Activated effector memory CD4-positive, alpha-beta T cell treated with anti-CD3 and anti-CD28 coated beads, Interleukin-2, amount 50 U/mL, for 16 hours (primary cell): ENCODE measurements around the gene DDR1.
"Not testable (repeated sequence)": the region's sequence is repeated elsewhere in the genome, so short reads cannot be mapped to it uniquely, and the experiment has no call there.

Experiments
- DNase-seq: peaks from one replicate; pipeline ENCODE4 v3.0.0-alpha.2; 2020

The DDR1 gene

DNA sequence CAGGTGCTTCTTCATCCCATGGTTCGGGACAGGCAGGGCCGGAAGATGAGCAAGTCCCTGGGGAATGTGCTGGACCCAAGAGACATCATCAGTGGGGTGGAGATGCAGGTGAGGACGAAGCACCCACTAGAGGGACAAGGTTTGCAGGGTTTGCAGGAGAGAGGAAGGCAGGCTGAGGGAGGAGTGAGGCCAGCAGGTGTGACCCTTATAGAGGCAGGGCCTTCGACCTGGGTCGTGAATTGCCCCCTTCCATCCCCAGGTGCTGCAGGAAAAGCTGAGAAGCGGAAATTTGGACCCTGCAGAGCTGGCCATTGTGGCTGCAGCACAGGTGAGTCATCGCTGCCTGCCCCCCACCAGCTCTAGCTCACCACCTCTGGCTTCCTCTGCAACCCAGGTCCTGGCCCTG, 38.1 kb downstream of the DDR1 start:
- no peak for DNase-seq

GRCh38 chr6:30924040-30924627, 39.8 kb downstream of the DDR1 start:
- DNase-seq, result not testable (repeated sequence)

- no peak for DNase-seq
These were observed 42.3 kb downstream of the DDR1 start for GRCh38 chr6:30926644-30927043.

DNA sequence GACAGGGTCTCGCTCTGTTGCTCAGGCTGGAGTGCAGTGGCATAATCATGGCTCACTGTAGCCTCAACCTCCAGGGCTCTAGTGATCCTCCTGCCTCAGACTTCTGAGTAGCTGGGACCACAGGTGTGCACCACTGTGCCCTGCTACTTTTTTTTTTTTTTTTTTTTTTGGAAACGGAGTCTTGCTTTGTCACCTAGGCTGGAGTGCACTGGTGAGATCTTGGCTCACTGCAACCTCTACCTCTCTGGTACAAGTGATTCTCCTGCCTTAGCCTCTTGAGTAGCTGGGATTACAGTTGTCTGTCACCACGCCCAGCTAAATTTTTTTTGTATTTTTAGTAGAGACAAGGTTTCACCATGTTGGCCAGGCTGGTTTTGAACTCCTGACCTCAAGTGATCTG, 42.8 kb downstream of the DDR1 start:
- DNase-seq, result not testable (repeated sequence)

- DNase-seq, result no peak
These were observed 44.4 kb downstream of the DDR1 start for GRCh38 chr6:30928677-30929076.

- no peak for DNase-seq
These were observed 46.2 kb downstream of the DDR1 start for GRCh38 chr6:30930506-30930905.

DNA sequence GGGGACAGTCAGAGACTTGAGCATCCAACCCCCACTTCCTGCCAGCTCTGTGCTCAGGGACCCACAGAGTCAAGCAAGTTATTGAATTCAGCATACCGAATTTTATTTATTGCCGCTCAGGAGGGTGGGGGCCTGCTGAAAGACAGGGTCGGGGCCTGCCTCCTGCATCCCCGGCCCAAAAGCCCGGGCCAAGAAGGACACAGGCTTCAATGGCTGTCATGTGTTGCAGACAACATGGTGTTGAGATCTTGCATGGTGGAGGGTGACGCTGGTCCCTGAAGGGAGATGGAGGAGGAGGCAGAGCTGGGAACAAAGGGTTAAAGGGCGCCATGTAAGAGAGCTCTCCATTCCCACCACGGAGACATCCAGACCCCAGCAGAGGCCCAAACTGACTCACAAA, 47.0 kb downstream of the DDR1 start:
- DNase-seq, result no peak

GRCh38 chr6:30931969-30932645, 47.8 kb downstream of the DDR1 start, which contains the start of gene SFTA2:
Gene SFTA2, minus strand, starts transcription at chr6:30932170. Its CDS starts 74 bp downstream, at chr6:30932096.
- no peak for DNase-seq

GRCh38 chr6:30932665-30933365, 48.5 kb downstream of the DDR1 start:
- no peak for DNase-seq

DNA sequence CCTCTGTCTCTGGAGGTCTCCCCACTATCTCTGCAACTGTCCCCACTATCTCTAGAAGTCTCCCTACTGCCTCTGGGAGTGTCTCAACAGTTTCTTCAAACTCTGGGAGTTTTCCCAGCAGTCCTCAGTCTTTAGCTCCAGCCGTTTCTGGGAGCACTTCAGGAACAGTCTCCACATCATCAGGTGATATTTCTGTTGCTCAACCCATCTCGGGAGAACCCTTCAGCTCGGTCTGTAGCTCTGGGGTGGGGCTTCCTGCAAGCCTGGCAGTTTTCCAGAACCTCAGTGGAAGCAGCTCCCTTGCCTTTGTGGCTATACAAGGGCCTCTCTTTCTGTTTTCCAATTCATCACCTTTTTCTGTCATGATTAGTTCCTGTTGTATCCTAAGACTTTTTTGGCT, 50.7 kb downstream of the DDR1 start:
- DNase-seq, result no peak

DNA sequence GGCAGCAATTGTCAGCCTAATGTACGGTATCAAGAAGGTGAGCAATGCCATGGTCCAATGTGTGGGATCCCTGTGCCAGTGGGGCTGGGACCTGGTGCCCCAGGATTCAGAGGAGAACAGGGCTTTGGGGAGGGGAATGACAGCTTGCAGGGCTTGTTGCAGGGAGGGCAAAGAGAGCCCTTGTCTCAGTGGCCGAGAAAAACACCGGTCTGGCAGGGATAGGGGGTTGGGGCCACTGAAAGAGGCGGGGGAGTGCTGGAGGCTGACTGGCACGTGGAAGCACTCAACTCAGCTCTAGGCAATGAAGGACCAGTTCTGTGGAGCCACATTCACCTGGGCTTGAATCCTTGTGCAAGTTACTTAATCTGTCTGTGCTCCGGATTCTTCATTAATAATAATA, 52.9 kb downstream of the DDR1 start:
- DNase-seq, result no peak

- DNase-seq, result no peak
These were observed 54.4 kb downstream of the DDR1 start for GRCh38 chr6:30938730-30939129.

GRCh38 chr6:30939473-30939872, 55.2 kb downstream of the DDR1 start:
- DNase-seq, result no peak

DNA sequence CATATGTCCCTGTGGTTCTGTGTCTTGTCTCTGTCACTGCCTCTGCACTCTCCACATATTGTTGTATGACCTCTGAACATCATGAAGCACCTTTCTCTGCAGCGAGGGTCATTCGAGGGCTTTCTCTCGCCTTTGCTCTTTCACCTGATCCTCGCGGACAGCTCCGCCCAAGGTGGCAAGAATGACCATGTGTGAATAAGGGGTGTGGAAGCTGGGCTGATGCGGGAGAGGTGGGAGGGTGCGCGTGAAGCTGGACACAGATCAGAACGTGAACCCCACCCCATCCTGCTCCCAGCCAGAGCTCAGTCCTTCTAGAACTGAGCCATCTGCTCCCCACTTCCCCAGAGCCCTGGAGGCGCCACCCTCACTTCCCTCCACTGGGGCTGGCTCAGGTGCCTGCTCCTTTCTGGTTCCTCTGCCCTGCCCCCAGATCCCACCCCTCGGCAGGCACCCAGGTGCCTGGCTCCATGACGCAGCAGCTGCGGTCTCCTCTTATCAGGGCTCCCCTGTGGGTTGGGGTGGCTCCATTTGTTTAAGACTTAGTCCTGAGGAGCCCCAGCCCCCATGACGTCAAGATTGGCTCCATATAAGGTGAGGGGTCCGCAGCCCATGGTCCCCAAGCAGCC, 56.2 kb downstream of the DDR1 start, which contains the start of gene MUCL3:
MUCL3 (plus strand) TSS at position 613 of the 626 bp plus-strand sequence. CDS start 27 bp downstream, outside the sequence.
- DNase-seq, result no peak

DNA sequence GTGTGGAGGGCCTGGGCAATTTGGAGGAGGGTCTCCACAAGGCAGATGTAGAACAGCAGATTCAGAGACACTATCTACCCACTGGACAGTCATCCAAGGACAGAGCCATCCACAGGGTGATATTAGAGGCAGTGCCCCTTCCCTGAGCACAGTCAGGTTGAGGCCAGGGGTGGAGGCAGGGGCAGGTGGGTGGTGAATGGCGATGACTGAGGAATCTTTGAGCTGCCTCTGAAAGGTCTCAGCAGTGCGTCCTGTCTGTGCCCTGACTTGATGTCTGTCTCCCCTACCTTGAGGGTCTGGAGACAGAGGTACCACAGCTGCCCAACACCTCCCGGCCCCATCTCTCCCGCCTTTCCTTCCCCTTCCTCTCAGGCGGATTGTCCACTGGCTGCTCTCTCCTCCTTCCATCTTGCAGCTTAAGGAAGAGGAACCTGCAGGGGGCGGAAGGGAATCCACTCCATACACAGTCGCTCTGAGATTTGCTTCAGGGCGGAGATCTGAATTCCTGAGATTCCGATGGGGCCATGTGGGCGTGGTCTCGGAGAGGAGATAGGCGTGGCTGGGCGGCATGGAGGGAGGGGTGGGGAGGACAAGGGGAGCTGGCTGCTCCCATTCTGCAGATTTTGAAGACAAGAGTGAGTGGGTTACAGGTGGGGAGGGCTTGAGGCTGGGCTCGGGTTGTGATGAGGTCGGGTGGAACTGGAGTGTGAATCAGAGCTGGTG, 58.2 kb downstream of the DDR1 start:
- DNase-seq, result no peak

DNA sequence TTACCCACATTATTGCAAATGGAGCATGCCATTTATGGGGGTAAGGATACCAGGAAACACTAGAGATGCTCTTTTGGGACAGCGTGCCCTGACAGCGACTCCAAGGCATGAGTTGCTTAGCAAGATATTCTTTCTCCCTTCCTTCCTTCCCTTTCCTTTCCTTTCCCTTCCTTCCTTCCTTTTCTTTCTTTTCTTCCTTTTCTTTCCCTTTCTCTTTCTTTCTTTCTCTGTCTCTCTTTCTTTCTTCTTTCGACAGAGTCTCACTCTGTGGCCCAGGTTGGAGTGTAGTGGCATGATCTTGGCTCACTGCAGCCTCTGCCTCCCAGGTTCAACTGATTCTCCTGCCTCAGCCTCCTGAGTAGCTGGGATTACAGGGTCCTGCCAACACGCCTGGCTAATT, 59.7 kb downstream of the DDR1 start:
- DNase-seq, result no peak

GRCh38 chr6:30945281-30945680, 61.0 kb downstream of the DDR1 start:
- no peak for DNase-seq

DNA sequence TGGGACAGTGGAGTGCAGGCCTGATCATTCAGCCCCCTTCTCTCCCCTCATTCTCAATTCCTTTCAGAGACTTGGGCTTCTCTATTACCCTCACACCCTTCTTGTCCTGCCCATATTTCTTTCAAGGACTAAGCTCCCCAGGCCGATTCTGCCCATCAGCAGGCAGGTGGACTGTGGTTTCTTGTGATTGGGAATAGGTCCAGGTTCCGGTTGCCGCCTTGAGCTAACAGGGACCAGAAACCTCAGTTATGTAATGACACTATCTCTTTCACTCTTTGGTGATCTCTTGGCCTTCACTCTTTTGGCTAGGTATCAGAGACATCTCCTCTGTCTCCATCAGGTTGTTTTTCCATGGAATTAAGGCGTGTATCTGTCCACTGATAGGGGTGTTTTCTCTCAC, 62.9 kb downstream of the DDR1 start:
- DNase-seq, result no peak

- no peak for DNase-seq
These were observed 64.5 kb downstream of the DDR1 start for GRCh38 chr6:30948811-30949210.
